ENCODE measurements around the gene IRX4.

DNA sequence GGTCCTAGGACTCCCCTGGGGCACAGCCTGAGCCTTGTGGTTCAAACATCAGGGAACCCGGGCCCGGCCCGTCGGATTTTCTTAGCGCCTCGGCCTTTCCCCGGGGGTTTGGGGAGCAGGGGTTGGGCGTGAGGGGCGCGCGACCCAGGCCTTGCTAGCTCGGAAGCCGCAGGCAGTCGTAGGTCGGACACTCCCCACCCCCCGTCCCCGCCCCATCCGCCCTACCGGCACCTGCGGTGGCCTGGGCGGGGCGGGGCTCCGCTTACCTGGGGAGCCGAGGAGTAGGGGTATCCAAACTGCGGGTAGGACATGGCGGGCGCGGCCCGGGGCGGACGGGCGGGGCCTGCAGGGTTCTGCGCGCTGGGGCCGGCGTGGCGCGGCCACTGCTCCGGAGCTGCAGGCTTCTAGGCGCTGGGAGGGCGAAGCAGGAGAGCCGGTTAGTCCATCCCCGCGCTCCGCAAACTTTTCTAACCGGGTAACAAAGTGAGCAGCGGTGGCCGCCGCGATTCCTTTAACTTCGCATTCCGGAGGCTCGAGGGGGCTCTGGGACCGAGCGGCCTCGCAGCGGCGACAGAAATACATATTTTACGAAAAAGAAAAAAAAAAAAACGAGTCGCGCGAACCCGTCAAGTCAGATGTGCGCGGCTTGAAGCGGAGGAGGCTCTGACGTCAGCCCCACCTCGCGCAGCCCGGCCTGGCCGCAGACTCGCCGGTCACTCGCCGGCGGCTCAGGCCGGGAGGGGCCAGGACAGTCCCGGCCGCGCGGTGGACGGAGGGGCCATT lies at the start of gene IRX4:
- TF ChIP-seq CTCF (IDR thresholded peaks at IDR 0.05; ENCODE audit: extremely low read depth in 1 of 2, insufficient read depth in 1 of 2, low read depth in 1 of 2, low read length in 2 of 2) (no peak), EZH2 (IDR thresholded peaks at IDR 0.05; ENCODE audit: borderline replicate concordance, low read depth, low read length, severe bottlenecking) (no peak), POLR2A (IDR thresholded peaks at IDR 0.05; ENCODE audit: low read depth, low read length) (no peak)
